ENCODE data around the gene PRDM16. TPM values are rescaled to one million over a fixed set of nuclear protein-coding genes. Genes with fewer than 3 reads are reported as not detected.

The PRDM16 gene
- total and polyA plus RNA-seq, 2 of the 8 experiments (the other 6 are each of a cell fraction or from before 2014, with no cell fraction given): 0.39 to 0.43 TPM

DNA sequence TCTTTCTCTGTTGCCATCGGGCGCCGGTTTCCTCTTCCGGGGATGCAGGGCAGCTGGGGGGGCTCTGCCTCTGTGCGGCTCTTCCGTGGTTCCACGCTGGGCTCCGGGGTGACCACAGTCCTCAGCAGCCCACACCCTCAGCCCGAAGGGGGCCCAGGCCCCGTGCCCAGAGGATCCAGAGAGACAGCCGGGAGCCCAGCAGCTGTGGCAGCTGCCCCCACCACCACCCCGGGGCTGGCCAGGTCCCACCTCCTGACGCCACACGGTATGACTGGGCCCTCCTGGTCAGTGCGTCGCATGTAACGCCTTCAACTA is 172.2 kb downstream of the PRDM16 start (continued):
- TF ChIP-seq, protein P1, sequence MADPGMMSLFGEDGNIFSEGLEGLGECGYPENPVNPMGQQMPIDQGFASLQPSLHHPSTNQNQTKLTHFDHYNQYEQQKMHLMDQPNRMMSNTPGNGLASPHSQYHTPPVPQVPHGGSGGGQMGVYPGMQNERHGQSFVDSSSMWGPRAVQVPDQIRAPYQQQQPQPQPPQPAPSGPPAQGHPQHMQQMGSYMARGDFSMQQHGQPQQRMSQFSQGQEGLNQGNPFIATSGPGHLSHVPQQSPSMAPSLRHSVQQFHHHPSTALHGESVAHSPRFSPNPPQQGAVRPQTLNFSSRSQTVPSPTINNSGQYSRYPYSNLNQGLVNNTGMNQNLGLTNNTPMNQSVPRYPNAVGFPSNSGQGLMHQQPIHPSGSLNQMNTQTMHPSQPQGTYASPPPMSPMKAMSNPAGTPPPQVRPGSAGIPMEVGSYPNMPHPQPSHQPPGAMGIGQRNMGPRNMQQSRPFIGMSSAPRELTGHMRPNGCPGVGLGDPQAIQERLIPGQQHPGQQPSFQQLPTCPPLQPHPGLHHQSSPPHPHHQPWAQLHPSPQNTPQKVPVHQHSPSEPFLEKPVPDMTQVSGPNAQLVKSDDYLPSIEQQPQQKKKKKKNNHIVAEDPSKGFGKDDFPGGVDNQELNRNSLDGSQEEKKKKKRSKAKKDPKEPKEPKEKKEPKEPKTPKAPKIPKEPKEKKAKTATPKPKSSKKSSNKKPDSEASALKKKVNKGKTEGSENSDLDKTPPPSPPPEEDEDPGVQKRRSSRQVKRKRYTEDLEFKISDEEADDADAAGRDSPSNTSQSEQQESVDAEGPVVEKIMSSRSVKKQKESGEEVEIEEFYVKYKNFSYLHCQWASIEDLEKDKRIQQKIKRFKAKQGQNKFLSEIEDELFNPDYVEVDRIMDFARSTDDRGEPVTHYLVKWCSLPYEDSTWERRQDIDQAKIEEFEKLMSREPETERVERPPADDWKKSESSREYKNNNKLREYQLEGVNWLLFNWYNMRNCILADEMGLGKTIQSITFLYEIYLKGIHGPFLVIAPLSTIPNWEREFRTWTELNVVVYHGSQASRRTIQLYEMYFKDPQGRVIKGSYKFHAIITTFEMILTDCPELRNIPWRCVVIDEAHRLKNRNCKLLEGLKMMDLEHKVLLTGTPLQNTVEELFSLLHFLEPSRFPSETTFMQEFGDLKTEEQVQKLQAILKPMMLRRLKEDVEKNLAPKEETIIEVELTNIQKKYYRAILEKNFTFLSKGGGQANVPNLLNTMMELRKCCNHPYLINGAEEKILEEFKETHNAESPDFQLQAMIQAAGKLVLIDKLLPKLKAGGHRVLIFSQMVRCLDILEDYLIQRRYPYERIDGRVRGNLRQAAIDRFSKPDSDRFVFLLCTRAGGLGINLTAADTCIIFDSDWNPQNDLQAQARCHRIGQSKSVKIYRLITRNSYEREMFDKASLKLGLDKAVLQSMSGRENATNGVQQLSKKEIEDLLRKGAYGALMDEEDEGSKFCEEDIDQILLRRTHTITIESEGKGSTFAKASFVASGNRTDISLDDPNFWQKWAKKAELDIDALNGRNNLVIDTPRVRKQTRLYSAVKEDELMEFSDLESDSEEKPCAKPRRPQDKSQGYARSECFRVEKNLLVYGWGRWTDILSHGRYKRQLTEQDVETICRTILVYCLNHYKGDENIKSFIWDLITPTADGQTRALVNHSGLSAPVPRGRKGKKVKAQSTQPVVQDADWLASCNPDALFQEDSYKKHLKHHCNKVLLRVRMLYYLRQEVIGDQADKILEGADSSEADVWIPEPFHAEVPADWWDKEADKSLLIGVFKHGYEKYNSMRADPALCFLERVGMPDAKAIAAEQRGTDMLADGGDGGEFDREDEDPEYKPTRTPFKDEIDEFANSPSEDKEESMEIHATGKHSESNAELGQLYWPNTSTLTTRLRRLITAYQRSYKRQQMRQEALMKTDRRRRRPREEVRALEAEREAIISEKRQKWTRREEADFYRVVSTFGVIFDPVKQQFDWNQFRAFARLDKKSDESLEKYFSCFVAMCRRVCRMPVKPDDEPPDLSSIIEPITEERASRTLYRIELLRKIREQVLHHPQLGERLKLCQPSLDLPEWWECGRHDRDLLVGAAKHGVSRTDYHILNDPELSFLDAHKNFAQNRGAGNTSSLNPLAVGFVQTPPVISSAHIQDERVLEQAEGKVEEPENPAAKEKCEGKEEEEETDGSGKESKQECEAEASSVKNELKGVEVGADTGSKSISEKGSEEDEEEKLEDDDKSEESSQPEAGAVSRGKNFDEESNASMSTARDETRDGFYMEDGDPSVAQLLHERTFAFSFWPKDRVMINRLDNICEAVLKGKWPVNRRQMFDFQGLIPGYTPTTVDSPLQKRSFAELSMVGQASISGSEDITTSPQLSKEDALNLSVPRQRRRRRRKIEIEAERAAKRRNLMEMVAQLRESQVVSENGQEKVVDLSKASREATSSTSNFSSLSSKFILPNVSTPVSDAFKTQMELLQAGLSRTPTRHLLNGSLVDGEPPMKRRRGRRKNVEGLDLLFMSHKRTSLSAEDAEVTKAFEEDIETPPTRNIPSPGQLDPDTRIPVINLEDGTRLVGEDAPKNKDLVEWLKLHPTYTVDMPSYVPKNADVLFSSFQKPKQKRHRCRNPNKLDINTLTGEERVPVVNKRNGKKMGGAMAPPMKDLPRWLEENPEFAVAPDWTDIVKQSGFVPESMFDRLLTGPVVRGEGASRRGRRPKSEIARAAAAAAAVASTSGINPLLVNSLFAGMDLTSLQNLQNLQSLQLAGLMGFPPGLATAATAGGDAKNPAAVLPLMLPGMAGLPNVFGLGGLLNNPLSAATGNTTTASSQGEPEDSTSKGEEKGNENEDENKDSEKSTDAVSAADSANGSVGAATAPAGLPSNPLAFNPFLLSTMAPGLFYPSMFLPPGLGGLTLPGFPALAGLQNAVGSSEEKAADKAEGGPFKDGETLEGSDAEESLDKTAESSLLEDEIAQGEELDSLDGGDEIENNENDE (IDR thresholded peaks at IDR 0.05; ENCODE audit: insufficient replicate concordance, low read length): no peak
- no peak for TF ChIP-seq KDM5A (IDR thresholded peaks at IDR 0.05; ENCODE audit: low read length)
- TF ChIP-seq, protein P2, sequence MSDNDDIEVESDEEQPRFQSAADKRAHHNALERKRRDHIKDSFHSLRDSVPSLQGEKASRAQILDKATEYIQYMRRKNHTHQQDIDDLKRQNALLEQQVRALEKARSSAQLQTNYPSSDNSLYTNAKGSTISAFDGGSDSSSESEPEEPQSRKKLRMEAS (IDR thresholded peaks at IDR 0.05): no peak

Data from H1 (cell line).